Fibroblast of villous mesenchyme (primary cell): ENCODE measurements around the gene ZNF519. TPM values are rescaled to one million over a fixed set of nuclear protein-coding genes. Genes with fewer than 3 reads are reported as not detected.

Experiments
- DNase-seq: peaks from one replicate; pipeline ENCODE4 v3.0.0-alpha.2; 2010; ENCODE audit warnings: low read depth
- H3K4me3 ChIP-seq: 2 replicates; pipeline ENCODE4 v1.5.1; 2011; ENCODE audit warnings: low read depth, mild to moderate bottlenecking, low read length
- total RNA-seq: library from RNA; depleted of rRNA; stranded (reverse); fragments of >200 nt; gene quantifications from 2 replicates; pipeline ENCODE4 v1.2.3, GENCODE V29; 2012
- TF ChIP-seq, protein P1 (sequence below): IDR thresholded peaks from 2 replicates; pipeline ENCODE4 v1.5.1; 2012; ENCODE audit warnings: low read depth, mild to moderate bottlenecking, low read length; ENCODE audit not compliant: insufficient read depth

The ZNF519 gene
- total RNA-seq, 1 donor = 6.0 TPM

DNA sequence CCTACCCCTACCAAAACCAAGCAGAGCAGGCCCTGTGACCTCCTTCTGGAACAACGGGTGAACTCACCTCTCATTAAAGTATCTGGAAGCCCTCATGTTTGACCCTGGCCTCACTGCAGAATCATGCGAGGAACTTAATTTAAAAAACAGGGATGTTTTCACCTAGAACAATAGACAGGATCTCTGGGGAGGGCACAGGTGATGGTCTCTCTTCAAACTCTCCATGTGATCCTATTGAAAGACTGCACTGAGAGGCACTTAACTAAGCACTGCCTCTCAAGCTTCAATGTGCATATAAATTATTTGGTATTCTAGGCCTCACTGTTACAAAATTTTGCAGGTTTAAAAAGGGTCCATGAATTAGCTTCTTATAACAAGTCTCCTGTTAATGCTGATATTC lies 7.5 kb downstream of the ZNF519 start:
- TF ChIP-seq, protein P1, sequence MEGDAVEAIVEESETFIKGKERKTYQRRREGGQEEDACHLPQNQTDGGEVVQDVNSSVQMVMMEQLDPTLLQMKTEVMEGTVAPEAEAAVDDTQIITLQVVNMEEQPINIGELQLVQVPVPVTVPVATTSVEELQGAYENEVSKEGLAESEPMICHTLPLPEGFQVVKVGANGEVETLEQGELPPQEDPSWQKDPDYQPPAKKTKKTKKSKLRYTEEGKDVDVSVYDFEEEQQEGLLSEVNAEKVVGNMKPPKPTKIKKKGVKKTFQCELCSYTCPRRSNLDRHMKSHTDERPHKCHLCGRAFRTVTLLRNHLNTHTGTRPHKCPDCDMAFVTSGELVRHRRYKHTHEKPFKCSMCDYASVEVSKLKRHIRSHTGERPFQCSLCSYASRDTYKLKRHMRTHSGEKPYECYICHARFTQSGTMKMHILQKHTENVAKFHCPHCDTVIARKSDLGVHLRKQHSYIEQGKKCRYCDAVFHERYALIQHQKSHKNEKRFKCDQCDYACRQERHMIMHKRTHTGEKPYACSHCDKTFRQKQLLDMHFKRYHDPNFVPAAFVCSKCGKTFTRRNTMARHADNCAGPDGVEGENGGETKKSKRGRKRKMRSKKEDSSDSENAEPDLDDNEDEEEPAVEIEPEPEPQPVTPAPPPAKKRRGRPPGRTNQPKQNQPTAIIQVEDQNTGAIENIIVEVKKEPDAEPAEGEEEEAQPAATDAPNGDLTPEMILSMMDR = no peak
- no peak overlapping the region for H3K4me3 ChIP-seq
- no peak for DNase-seq

DNA sequence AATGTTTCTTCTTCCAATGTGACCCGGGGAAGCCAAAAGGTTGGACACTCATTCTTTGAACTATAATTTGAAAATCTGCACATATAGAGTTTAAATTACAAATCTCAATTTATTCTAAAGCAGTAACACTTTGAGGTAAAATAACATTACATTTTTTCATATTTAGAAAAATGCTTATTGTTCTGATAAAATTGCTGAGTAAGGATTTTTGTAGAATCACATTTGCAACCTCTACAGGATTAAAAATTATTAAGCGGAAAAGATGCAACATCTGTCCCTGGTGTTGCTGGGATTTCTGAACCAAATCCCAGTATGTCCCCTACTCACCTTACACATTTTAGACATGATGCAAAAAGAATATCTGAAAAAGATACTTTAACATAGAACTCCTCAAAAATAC lies 10.1 kb downstream of the ZNF519 start:
- TF ChIP-seq, protein P1 = no peak
- no peak overlapping the region for H3K4me3 ChIP-seq
- no peak for DNase-seq

DNA sequence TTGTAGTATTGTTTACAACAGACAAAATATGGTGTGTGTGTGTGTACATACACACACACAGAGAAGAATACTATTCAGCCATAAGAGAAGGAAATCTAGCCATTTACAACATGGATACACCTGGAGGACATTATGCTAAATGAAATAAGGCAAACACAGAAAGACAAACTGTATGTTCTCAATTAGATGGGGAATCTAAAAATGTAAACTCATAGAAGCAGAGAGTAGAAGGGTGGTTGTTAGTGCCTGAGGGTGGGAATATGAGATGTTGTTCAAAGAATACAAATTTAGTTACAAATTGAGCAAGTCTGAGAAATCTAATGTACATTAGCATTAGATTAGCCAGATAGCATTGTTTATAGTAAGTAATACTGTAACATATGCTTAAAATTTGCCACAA lies 11.3 kb downstream of the ZNF519 start:
- TF ChIP-seq, protein P1 = no peak
- DNase-seq = no peak

DNA sequence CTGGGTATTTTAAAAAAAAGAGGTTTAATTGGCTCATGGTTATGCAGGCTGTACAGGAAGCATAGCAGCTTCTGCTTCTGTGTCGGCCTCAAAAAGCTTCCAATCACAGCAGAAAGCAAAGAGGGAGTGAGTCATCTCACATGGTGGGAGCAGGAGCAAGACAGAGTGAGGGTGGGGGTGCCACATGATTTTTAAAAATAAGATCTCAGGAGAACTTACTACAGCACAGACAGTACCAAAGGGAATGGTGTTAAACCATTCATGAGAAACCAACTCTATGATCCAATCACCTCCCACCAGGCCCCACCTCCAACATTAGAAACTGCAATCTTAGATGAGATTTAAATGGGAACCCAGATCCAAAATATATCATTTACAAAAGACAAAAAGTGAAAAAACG lies 14.6 kb downstream of the ZNF519 start:
- TF ChIP-seq, protein P1 = no peak
- no peak overlapping the region for H3K4me3 ChIP-seq
- DNase-seq = no peak

More for the DNA sequence above, 11.3 kb downstream of the ZNF519 start:
- no peak overlapping the region for H3K4me3 ChIP-seq

DNA sequence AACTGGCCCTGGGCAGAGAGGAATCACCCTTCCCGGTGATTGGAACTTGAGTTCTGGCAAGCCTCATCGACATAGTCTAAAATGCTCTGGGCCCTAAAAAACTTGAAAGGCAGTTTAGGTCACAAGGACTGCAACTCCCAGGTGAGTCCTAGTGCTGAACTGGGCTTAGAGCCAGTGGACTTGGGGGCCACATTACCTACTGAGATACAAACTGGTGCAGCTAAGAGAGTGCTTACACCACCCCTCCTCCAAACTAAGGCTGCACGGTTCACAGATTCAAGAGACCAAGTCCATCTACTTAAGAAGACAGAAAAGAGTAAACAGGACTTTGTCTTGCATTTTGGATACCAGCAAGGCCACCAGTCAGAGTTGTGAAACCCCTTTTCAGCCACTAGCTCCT lies 25.3 kb downstream of the ZNF519 start:
- H3K4me3 ChIP-seq = no peak overlapping the region
- DNase-seq = no peak
- TF ChIP-seq, protein P1 = no peak

DNA sequence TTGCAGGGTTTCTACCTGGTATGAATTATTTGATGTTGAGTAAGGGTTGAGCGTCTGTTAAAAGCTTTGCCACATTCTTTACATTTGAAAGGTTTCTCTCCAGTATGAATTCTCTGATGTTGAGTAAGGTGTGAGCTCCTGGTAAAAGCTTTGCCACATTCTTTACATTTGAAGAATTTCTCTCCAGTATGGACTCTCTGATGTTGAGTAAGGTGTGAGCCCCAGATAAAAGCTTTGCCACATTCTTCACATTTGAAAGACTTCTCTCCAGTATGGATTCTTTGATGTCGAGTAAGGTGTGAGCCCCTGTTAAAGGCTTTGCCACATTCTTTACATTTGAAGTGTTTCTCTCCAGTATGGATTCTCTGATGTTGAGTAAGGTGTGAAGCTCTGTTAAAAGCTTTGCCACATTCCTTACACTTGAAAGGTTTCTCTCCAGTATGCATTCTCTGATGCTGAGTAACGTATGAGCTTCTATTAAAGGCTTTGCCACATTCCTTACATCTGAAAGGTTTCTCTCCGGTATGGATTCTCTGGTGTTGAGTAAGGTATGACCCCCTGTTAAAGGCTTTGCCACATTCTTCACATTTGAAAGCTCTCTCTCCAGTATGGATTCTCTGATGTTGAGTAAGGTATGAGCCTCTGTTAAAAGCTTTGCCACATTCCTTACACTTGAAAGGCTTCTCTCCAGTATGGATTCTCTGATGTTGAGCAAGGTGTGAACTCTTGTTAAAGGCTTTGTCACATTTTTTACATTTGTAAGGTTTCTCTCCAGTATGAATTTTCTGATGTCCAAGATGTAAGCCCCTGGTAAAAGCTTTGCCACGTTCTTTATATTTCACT lies 27.1 kb downstream of the ZNF519 start:
- TF ChIP-seq, protein P1 = no peak
- DNase-seq = no peak
- H3K4me3 ChIP-seq = no peak overlapping the region
